IMR-90 (cell line): Measurements from ENCODE around the gene ZSCAN30. TPM values are rescaled to one million over a fixed set of nuclear protein-coding genes. Genes with fewer than 3 reads are reported as not detected.

Experiments used
- ATAC-seq: fragments of 200-7000 bp; cut with Tn5 transposase; 2 replicates; pipeline ENCODE4 v1.9.1; 2020; ENCODE audit warnings: low read depth, mild to moderate bottlenecking, moderate library complexity
- BruUV-seq: library from RNA; stranded (reverse); fragments of 400-500 nt; replicated peaks from 2 replicates; lab custom pipeline; 2021; lab: Mats Ljungman, UMichigan
- CTCF ChIA-PET: fragments of 300-600 bp; formaldehyde crosslinking; extraction: SDS; loops from one replicate; lab custom pipeline; 2021; ENCODE audit warnings: antibody characterized with exemption; lab: Yijun Ruan, JAX
- POLR2A ChIA-PET: fragments of 300-600 bp; sonication (Branson Sonifier 250); formaldehyde crosslinking; loops from one replicate; lab custom pipeline; 2022; ENCODE audit warnings: antibody characterized with exemption; ENCODE audit not compliant: unreplicated experiment; lab: Charles Lee
- DNase-seq: peaks from one replicate; pipeline ENCODE4 v3.0.0; 2013
- H2AFZ ChIP-seq: replicated peaks from 2 replicates; pipeline ENCODE3; 2013; ENCODE audit warnings: low read length, mild to moderate bottlenecking; ENCODE audit not compliant: poor library complexity
- H2AK5ac ChIP-seq: 2 replicates; pipeline ENCODE4 v1.6.1; 2013; ENCODE audit warnings: low read depth, low read length, inconsistent platforms
- H2AK9ac ChIP-seq: replicated peaks from 2 replicates; pipeline ENCODE3; 2013; ENCODE audit warnings: mild to moderate bottlenecking, low read depth, low read length, moderate library complexity; ENCODE audit not compliant: poor library complexity
- H2BK120ac ChIP-seq: 2 replicates; pipeline ENCODE4 v1.6.1; 2013; ENCODE audit warnings: low read depth, low read length, inconsistent platforms
- H2BK15ac ChIP-seq: 3 replicates; pipeline ENCODE4 v1.6.1; 2013; ENCODE audit warnings: low read depth, low read length, inconsistent platforms
- H2BK20ac ChIP-seq: 2 replicates; pipeline ENCODE4 v1.6.1; 2013; ENCODE audit warnings: low read depth, mild to moderate bottlenecking, inconsistent platforms, low read length, moderate library complexity
- H2BK5ac ChIP-seq: 2 replicates; pipeline ENCODE4 v1.6.1; 2013; ENCODE audit warnings: mild to moderate bottlenecking, low read depth, low read length, inconsistent platforms; ENCODE audit not compliant: poor library complexity, severe bottlenecking
- H3K14ac ChIP-seq: replicated peaks from 2 replicates; pipeline ENCODE4 v1.6.1; 2013; ENCODE audit warnings: low read depth, low read length, inconsistent platforms
- H3K18ac ChIP-seq: 2 replicates; pipeline ENCODE4 v1.6.1; 2013; ENCODE audit warnings: low read depth, low read length, control low read depth
- H3K23ac ChIP-seq: 2 replicates; pipeline ENCODE4 v1.6.1; 2013; ENCODE audit warnings: low read depth, low read length, inconsistent platforms
- H3K27ac ChIP-seq: 2 replicates; pipeline ENCODE4 v1.5.1; 2013; ENCODE audit warnings: mild to moderate bottlenecking, control low read depth, low read length; ENCODE audit not compliant: insufficient read depth
- H3K27me3 ChIP-seq: 2 replicates; pipeline ENCODE4 v1.6.1; 2013; ENCODE audit warnings: low read length; ENCODE audit not compliant: control insufficient read depth, insufficient read depth
- H3K36me3 ChIP-seq: 2 replicates; pipeline ENCODE4 v1.6.1; 2013; ENCODE audit warnings: low read length, mixed read lengths; ENCODE audit not compliant: control insufficient read depth, insufficient read depth
- H3K4ac ChIP-seq: 2 replicates; pipeline ENCODE4 v1.6.1; 2013; ENCODE audit warnings: low read depth, low read length, inconsistent platforms
- H3K4me1 ChIP-seq: 2 replicates; pipeline ENCODE4 v1.6.1; 2013; ENCODE audit warnings: low read length, mixed read lengths; ENCODE audit not compliant: control insufficient read depth, insufficient read depth
- H3K4me2 ChIP-seq: 2 replicates; pipeline ENCODE4 v1.6.1; 2013; ENCODE audit warnings: low read depth, mild to moderate bottlenecking, control low read depth, low read length, moderate library complexity
- H3K4me3 ChIP-seq: 2 replicates; pipeline ENCODE4 v1.5.1; 2013; ENCODE audit warnings: low read depth, mild to moderate bottlenecking, control low read depth, low read length, moderate library complexity; ENCODE audit not compliant: insufficient read depth
- H3K56ac ChIP-seq: 2 replicates; pipeline ENCODE4 v1.6.1; 2013; ENCODE audit warnings: low read length, inconsistent platforms; ENCODE audit not compliant: insufficient read depth; ENCODE audit errors: extremely low read depth
- H3K79me1 ChIP-seq, 2 experiments: 2 replicates each; pipeline ENCODE4 v1.6.1; 2013; ENCODE audit warnings: low read length in 2 of 2, inconsistent platforms in 1 of 2, low read depth in 1 of 2
- H3K9ac ChIP-seq: 2 replicates; pipeline ENCODE4 v1.6.1; 2013; ENCODE audit warnings: low read depth, low read length, control low read depth
- H3K9me1 ChIP-seq: 2 replicates; pipeline ENCODE4 v1.6.1; 2013; ENCODE audit warnings: low read length, inconsistent platforms; ENCODE audit not compliant: insufficient read depth
- H3K9me3 ChIP-seq: 2 replicates; pipeline ENCODE4 v1.6.1; 2013; ENCODE audit warnings: low read length; ENCODE audit not compliant: control insufficient read depth, insufficient read depth
- H4K20me1 ChIP-seq: 2 replicates; pipeline ENCODE4 v1.6.1; 2013; ENCODE audit warnings: low read length, inconsistent platforms; ENCODE audit not compliant: insufficient read depth
- H4K5ac ChIP-seq: 2 replicates; pipeline ENCODE4 v1.6.1; 2013; ENCODE audit warnings: mild to moderate bottlenecking, low read depth, low read length, control low read depth
- H4K8ac ChIP-seq, 2 experiments: 2 replicates each; pipeline ENCODE4 v1.6.1; 2013; ENCODE audit warnings: low read depth in 2 of 2, low read length in 2 of 2, control low read depth in 1 of 2, inconsistent platforms in 1 of 2
- H4K91ac ChIP-seq: 2 replicates; pipeline ENCODE4 v1.6.1; 2013; ENCODE audit warnings: low read depth, low read length, inconsistent platforms; ENCODE audit not compliant: insufficient read depth
- CEBPB ChIP-seq: IDR thresholded peaks from 2 replicates; pipeline ENCODE4 v1.6.1; 2012; ENCODE audit warnings: low read depth, low read length, improper control_type of control experiment
- CTCF ChIP-seq: conservative IDR thresholded peaks from 2 replicates; pipeline ENCODE4 v1.5.1; 2012; ENCODE audit warnings: mild to moderate bottlenecking, low read depth, low read length, improper control_type of control experiment
- MAFK ChIP-seq: IDR thresholded peaks from 2 replicates; pipeline ENCODE4 v1.6.1; 2012; ENCODE audit warnings: low read depth, low read length, improper control_type of control experiment
- NFE2L2 ChIP-seq: fragments of 150-350 bp; IDR thresholded peaks from 2 replicates; pipeline ENCODE4 v1.6.1; 2016; ENCODE audit warnings: low read depth, mild to moderate bottlenecking, low read length
- RFX5 ChIP-seq: IDR thresholded peaks from 2 replicates; pipeline ENCODE4 v1.8.0; 2012; ENCODE audit warnings: low read depth, mild to moderate bottlenecking, low read length, moderate library complexity
- WGBS, 2 experiments: methylation state at CpG; one replicate each; pipeline versions ENCODE4 v1.1.5 to v1.1.7; 2013; ENCODE audit warnings: missing lambda C conversion rate in 2 of 2; ENCODE audit not compliant: insufficient read length in 1 of 2; ENCODE audit errors: extremely low coverage in 2 of 2; 5-methylcytosine and 5-hydroxymethylcytosine counted together
- dilution Hi-C: fragments of 300-500 bp; cut with HindIII; formaldehyde crosslinking; loops from one replicate; pipeline ENCODE4 v1.14.3; 2018; ENCODE audit warnings: low sequenced_read_pairs; ENCODE audit not compliant: unreplicated experiment
- in situ Hi-C: fragments of 300-500 bp; cut with MboI; formaldehyde crosslinking; loops from 3 replicates; pipeline ENCODE4 v1.14.3; 2019; ENCODE audit warnings: low sequenced_read_pairs, inconsistent platforms, mixed read lengths
- intact Hi-C: fragments of 100-400 bp; cut with micrococcal nuclease; formaldehyde crosslinking; loops from 2 replicates; pipeline ENCODE4 v1.10.0; 2022
- polyA plus RNA-seq, 3 experiments: library from polyadenylated mRNA; depleted of rRNA; stranded (reverse); fragments of >200 nt; gene quantifications; 2 replicates each; pipeline ENCODE4 v1.2.3, GENCODE V29; 2012; ENCODE audit warnings: low replicate concordance in 1 of 3
- total RNA-seq: library from RNA; depleted of rRNA; stranded (reverse); fragments of >200 nt; gene quantifications from 2 replicates; pipeline ENCODE4 v1.2.3, GENCODE V29; 2012
- TF ChIP-seq, protein P1 (sequence below): fragments of 150-350 bp; IDR thresholded peaks from 2 replicates; pipeline ENCODE4 v1.6.1; 2017; ENCODE audit warnings: mild to moderate bottlenecking, antibody characterized with exemption, low read length, low read depth

ZSCAN30 gene
- total and polyA plus RNA-seq, 2 of the 4 experiments (the other 2 are of a cell fraction): 9.9 to 17.7 TPM

GRCh38 chr18:35236571-35237363 is 53.3 kb downstream of the ZSCAN30 start:
- no TSS peak for BruUV-seq
- ATAC-seq: no peak
- H3K14ac ChIP-seq: no peak overlapping the region
- in situ Hi-C loops: loop anchor here (25.0 kb wide), 1 partner anchor 726 kb away; the partner anchor contains the start of gene RMP24
- no peak overlapping the region for H3K4me3 ChIP-seq
- H3K18ac ChIP-seq: no peak overlapping the region
- H3K9ac ChIP-seq: no peak overlapping the region
- H3K79me1 ChIP-seq: no peaks in the 10 kb centered on the region
- H2BK15ac ChIP-seq: no peak overlapping the region
- dilution Hi-C loops: no loop called here
- H4K20me1 ChIP-seq: no peaks in the 10 kb centered on the region
- no peak overlapping the region for H2AK9ac ChIP-seq
- H2AK5ac ChIP-seq: no peak overlapping the region
- H2BK120ac ChIP-seq: no peak overlapping the region
- ChIA-PET POLR2A (no interaction called here), CTCF (interaction anchor here (0.9 kb wide), 1 partner anchor 119 kb away, joined by 3 read pairs; no protein-coding TSS in a partner anchor)
- H4K5ac ChIP-seq: no peak overlapping the region
- no CpG with 5 or more reads among the region's 1 CpG for WGBS, 2 experiments
- H3K4ac ChIP-seq: no peak overlapping the region
- H3K4me1 ChIP-seq: peaks cover 2% of the 10 kb centered on the region; the same call in 1 of the 2 replicates
- no peak overlapping the region for H4K91ac ChIP-seq
- H3K9me3 ChIP-seq: no peaks in the 10 kb centered on the region
- no peak overlapping the region for H2BK20ac ChIP-seq
- no peak overlapping the region for H4K8ac ChIP-seq
- no peak overlapping the region for H3K27ac ChIP-seq
- no peak overlapping the region for H2AFZ ChIP-seq
- no peak overlapping the region for H2BK5ac ChIP-seq
- no peaks in the 10 kb centered on the region for H3K36me3 ChIP-seq
- no peak overlapping the region for H3K4me2 ChIP-seq
- H3K56ac ChIP-seq: no peak overlapping the region
- intact Hi-C loops: no loop called here
- no peak overlapping the region for H3K23ac ChIP-seq
- no peaks in the 10 kb centered on the region for H3K9me1 ChIP-seq
- H3K27me3 ChIP-seq: no peaks in the 10 kb centered on the region
- TF ChIP-seq NFE2L2 (no peak), CTCF (no peak), RFX5 (no peak), MAFK (no peak), CEBPB (no peak)
- TF ChIP-seq, protein P1, sequence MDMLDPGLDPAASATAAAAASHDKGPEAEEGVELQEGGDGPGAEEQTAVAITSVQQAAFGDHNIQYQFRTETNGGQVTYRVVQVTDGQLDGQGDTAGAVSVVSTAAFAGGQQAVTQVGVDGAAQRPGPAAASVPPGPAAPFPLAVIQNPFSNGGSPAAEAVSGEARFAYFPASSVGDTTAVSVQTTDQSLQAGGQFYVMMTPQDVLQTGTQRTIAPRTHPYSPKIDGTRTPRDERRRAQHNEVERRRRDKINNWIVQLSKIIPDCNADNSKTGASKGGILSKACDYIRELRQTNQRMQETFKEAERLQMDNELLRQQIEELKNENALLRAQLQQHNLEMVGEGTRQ: no peak
- peak; percentile 27 for DNase-seq
